ENCODE measurements around the gene RASD1.

Gene RASD1

GRCh38 chr17:17448076-17448475, 48.1 kb downstream of the RASD1 start:
- no peak for ATAC-seq (replicated peaks)
- DNase-seq: no peak
- Mint-ChIP-seq H3K4me1 (peaks cover 1 to 5% of the 10 kb centered on the region in 2 donors), H3K4me3 (no peak overlapping the region), H3K9me3 (peaks cover 0 to 5% of the 10 kb centered on the region in 2 donors), H3K36me3 (peaks cover 0 to 2% of the 10 kb centered on the region in 2 donors), H3K27ac (no peak overlapping the region), H3K27me3 (no peaks in the 10 kb centered on the region)

- Mint-ChIP-seq H3K9me3 (peaks cover 0 to 5% of the 10 kb centered on the region in 2 donors), H3K36me3 (peaks cover 0 to 2% of the 10 kb centered on the region in 2 donors), H3K27me3 (no peaks in the 10 kb centered on the region), H3K4me1 (peaks cover 1 to 5% of the 10 kb centered on the region in 2 donors), H3K4me3 (no peak overlapping the region), H3K27ac (no peak overlapping the region)
- DNase-seq (no peak), ATAC-seq (replicated peaks) (no peak)
These were observed 48.9 kb downstream of the RASD1 start for GRCh38 chr17:17447264-17447663.

GRCh38 chr17:17446666-17447155, 49.5 kb downstream of the RASD1 start:
- Mint-ChIP-seq H3K9me3 (peaks cover 0 to 5% of the 10 kb centered on the region in 2 donors), H3K4me1 (peaks cover 1 to 5% of the 10 kb centered on the region in 2 donors), H3K27me3 (no peaks in the 10 kb centered on the region), H3K27ac (no peak overlapping the region), H3K4me3 (no peak overlapping the region), H3K36me3 (peaks cover 0 to 2% of the 10 kb centered on the region in 2 donors)
- DNase-seq (no peak), ATAC-seq (replicated peaks) (no peak)

GRCh38 chr17:17445925-17446665, 50.1 kb downstream of the RASD1 start:
- H3K9me3 Mint-ChIP-seq: peaks cover 0 to 5% of the 10 kb centered on the region in 2 donors
- peaks cover 0 to 2% of the 10 kb centered on the region in 2 donors for H3K36me3 Mint-ChIP-seq
- DNase-seq (no peak), ATAC-seq (replicated peaks) (no peak)
- no peaks in the 10 kb centered on the region for H3K27me3 Mint-ChIP-seq
- H3K4me3 Mint-ChIP-seq: no peak overlapping the region
- H3K4me1 Mint-ChIP-seq: peaks cover 1 to 5% of the 10 kb centered on the region in 2 donors
- no peak overlapping the region for H3K27ac Mint-ChIP-seq

DNA sequence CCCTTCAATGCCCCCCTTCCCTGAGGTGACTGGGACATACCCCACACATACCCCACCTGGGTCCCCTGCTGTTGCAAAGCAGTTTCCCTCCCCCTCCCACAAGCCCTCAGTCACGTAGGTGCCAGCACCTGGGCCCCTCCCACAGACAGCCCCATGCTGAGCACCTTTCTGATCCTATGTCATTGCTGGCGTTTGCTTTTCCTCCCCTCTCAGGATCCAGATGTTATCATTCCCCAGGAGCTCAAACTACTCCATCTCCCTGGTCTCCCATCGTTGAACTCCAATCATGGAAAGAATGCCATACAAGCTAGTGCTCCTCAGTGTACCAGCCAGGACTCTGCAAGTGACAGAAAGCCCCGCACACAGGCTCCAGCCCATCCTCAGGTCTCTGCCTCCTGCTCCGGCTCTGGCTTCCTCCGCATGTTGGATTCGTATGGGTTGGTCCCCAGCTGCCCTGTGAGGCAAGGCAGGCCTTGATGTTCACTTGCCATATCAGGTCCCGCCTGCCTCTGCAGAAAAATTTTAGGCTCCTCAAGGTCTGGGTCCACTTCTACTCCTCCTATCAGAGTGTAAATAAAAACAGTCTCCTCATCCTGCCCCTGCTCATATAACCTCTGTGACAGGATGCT, 50.8 kb downstream of the RASD1 start:
- Mint-ChIP-seq H3K27ac (no peak overlapping the region), H3K9me3 (peaks cover 0 to 5% of the 10 kb centered on the region in 2 donors), H3K36me3 (peaks cover 0 to 2% of the 10 kb centered on the region in 2 donors), H3K27me3 (no peaks in the 10 kb centered on the region), H3K4me3 (no peak overlapping the region), H3K4me1 (peaks cover 1 to 5% of the 10 kb centered on the region in 2 donors)
- ATAC-seq (replicated peaks): no peak
- DNase-seq: no peak
